Cortex of kidney (tissue), 1 donor: ENCODE measurements around the gene PRKCH.
"Not testable (repeated sequence)": the region's sequence is repeated elsewhere in the genome, so short reads cannot be mapped to it uniquely, and the experiment has no call there.

Experiments used
- DNase-seq: peaks from one replicate; lab custom pipeline; 2025; lab: John Stamatoyannopoulos, UW

Gene PRKCH

DNA sequence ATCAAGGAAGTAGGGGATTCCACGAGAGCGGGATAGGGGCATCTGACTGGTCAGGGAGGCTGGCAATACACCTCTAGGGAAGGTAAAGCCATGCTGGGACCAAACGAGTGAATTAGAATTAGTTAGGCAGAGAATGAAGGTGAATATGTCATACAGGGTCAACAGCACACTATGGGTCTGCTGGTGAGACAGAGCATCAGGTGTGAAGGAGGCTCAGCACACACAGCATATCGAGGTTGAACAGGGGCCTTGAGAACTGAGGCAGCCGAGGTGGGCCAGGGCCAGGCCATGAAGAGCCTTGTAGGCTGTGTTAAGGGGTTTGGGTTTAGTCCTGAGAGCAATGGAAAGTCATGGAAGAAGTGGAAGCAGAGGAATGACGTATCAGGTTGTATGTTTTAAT, 137.8 kb downstream of the PRKCH start:
- no peak for DNase-seq

DNA sequence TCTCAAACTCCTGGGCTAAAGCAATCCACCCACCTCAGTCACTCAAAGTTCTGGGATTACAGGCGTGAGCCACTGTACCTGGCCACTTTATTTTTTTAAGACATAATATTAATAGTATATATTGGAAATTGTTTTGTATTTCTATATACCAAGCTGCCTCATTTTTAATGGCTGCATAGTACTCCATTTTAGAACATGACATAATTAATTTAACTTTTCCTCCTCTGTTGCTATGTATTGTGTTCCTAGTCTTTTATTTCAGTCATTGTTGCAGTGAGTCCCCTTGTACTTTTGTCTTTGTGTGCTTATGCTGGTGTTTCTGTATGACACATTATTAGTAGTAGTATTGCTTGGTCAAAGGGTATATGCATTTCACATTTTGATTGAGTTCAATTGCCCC, 138.7 kb downstream of the PRKCH start:
- no peak for DNase-seq

- DNase-seq = no peak
Observed at GRCh38 chr14:61460718-61461611, 139.6 kb downstream of the PRKCH start.

GRCh38 chr14:61461808-61462275, 140.5 kb downstream of the PRKCH start:
- no peak for DNase-seq

DNA sequence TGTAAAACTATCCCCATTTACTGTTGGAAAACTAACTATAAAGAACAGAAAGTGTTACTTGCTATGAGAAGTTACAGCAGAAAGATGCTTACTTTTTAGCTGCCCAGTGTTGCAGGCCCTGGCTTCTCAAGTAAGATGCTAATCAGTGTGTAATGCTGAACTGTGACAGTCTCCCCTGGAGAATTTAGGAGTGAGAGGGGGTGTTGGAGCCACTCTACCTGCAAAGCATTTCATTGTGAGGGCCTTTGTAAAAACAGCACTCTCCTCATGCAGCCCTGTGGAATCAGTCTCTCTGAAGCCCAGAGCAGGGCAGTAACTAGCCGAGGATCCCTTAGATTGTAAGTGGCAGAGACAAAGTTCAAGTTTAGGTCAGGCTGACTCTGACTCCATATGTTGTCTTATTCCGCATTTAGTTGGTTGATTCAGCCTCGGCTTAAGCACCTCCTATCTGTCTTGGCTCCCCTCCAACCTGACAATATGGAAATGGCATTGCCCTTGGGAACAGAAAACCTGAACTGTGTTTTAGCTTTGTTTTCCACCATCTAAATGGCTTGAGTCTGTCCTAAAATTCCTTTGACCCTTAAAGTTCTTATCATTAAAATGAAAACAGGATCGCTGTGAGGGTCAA, 141.3 kb downstream of the PRKCH start:
- no peak for DNase-seq

GRCh38 chr14:61463664-61464285, 142.4 kb downstream of the PRKCH start:
- no peak for DNase-seq

DNA sequence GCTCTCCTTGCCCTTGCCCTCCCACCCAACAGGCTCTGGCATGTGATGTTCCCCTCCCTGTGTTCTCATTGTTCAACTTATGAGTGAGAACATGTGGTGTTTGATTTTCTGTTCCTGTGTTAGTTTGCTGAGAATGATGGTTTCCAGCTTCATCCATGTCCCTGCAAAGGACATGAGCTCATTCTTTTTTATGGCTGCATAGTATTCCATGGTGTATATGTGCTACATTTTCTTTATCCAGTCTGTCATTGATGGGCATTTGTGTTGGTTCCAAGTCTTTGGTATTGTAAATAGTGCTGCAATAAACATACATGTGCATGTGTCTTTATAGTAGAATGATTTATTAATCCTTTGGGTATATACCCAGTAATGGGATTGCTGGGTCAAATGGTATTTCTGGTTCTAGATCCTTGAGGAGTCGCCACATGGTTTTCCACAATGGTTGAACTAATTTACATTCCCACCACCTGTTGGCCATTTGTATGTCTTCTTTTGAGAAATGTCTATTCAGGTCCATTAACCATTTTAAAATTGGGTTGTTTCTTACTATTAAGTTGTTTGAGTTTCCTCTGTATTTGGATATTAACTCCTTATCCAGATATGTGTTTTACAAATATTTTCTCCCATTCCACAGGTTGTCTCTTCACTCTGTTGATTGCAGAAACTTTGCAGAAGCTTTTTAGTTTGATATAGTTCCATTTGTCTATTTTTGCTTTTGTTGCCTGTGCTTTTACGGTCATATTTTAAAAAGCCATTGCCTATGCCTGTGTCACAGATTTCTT, 143.4 kb downstream of the PRKCH start:
- DNase-seq = not testable (repeated sequence)

DNA sequence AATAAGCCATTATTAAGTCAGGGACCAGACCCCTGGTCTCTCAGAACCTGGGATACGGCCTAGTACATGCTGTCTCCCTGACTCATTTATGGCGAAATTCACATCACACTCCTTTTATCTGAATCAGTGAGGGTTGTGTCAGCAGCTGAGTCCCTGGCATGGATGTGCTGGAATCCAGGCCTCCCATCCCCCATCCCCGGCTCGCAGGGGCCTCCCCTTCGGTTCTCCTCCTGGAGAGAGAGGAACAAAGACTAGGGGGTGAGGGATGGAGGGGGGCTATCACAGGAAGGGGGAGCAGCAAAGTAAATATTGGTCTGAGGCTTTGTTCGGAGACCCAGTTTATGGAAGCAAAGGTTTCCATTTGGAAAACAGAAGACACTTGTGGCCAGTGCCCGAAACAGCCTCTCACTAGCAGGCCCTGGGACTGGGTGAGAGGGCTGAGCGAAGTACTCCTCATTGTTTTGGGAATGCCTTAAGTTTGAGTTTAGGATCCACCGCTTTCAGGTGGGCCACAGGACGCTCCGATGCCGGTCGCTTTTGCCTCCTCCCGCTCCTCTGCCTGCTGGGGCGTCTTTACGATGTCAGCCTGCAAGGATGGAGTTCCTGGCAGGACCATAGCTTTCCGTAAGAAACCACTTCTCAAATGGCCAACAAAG, 145.0 kb downstream of the PRKCH start:
- no peak for DNase-seq

DNA sequence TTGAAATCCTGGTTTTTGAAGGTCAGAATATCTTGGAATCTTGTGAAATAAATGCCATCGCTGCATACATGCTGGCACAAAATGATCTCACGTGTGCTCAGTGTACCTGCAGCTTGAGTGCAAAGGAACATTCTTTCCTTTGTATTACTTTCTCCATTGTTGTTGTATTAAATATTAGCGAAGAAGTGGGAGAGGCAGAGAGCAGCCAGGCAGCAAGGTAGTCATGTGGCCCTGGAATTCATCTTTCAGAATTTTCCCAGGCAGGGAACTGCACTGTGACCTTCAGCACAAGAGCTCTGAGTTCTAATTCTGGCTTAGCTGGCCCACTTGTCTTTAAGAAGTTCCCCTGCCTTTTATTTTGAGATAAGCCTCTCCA, 145.5 kb downstream of the PRKCH start:
- no peak for DNase-seq

DNA sequence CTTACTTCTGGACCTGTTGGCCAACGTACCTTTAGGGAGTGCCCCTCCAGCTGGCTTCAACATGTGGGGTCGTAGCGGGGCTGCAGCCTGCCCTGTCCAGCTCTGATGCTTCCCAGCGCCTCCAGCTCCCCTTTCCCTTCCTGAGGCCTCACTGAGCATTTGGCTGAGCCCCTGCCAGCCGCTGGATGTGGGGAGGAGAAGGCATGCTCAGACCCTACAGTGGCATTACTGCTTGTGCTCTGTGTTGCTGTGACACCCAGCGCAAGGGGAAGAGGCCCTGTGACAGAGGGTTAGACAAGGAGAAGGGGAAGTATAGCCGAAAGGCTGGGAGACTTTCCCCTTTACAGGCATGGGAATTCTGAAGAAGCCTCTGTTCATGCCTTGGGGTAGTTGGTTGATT, 145.9 kb downstream of the PRKCH start:
- no peak for DNase-seq

DNA sequence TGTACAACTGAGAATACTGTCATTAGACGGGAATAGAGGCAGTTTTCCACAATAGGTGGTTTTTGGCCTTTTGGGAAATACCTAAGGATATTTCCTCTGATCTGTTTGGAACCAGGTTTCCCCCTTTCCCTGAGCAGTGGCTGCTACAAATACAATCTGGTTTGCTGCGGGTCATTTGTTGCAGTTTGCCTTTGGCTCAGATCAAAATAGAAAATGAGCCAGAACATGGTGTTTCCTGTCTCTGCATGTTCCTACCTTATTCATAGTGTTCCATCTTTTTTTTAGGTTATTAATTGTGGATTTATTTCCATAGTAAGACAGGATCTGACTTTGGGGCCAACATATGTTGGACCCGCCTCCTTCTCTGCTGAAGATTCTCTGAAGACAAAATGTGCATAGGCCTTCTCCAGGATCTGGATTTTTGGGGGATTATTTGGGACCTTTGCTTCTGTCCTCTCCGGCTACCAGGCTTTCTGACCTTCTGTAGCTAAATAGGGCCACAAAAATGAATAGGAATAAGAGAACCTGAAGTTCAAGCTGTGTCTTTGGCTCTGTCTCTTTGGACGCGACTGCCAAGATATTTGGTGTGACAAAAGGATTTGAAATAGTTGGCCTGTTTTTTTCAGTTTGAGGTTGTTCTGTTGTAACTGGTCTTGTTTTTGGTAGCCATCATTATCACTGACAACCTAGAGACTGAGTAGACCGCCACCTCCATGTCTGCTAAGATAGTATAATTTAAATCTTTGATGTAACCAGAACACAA, 146.9 kb downstream of the PRKCH start:
- DNase-seq = no peak

- no peak for DNase-seq
Observed at GRCh38 chr14:61469781-61470180, 148.4 kb downstream of the PRKCH start.

DNA sequence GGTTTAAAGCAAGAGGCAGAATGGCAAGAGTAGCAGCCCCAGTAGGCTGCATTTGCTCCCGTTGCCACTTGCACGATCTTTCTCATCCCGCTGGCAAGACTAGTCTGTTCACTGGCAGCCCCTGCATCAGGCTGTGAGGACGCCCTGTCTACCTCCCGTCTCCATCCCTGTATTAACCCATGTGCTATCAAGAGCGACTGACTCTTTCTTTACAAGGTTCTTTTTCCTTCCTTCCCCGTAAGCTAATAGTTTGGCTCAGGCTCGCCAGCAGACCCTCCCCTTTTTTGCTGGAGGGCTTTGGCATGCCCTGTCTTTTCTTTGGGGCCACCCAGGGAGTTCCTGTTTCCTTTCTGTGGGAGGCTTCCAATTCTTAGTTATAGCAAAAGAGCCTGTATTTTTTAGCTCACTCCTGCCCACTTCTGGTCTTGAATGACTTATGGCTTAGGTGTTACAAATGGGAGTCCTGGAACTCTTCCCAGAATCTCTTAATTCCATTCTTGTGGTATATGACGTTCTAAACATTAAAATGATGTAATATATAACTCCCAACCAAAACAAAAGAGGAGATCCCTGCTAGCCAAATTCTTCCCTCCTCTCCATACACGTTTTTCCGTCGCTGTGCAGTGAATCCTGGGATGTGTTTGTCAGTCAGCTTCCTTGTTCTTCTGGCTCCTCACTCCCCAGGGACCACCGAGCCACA, 149.0 kb downstream of the PRKCH start:
- no peak for DNase-seq

DNA sequence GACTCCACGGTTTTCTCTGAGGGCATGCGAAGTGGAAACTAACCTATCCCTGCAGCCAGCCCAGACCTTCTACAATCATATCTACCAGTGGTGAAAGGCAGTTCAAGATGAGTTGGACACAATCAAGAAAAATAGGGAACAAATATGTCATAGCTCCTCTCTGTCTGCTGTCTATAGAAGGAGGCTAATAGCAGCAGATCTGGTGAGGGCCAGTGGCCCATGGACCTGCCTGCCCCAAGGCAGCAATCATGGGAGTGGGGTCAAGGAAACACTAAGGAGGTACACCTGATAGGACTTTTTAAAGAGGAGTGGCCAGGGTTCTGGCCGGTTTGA, 149.5 kb downstream of the PRKCH start:
- DNase-seq = no peak

DNA sequence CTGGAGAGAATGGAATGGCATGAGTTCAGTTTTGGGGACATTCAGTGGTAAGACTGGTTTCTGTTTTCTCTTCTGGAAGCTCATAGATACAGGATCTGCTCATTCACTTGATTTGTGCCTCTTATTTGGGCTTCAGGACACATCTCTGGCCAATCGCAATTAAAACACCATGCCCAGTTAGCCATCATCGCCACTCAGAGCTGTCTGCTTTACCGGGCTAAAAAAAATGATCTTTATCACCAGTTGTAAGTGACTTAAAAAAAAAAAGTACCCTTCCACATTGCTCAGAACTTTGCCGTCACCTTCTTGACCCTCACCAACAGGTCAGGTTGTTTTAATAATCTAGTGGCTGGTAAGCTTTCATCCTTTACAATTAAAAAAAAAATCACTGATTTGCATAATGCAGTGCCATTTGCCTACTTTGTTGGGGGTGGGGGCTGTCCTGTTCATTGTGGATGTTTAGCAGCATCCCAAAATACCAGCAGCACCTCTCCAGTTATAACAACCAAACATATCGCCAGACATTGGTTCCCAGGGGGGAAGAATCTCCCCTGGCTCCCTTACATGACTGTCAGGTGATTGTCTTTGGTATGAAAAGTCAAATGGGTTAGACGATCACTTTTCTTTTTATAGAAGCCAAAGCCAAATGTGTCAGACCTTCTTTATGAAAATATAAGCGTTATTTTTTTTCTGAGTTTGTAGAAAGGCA, 150.1 kb downstream of the PRKCH start:
- no peak for DNase-seq

DNA sequence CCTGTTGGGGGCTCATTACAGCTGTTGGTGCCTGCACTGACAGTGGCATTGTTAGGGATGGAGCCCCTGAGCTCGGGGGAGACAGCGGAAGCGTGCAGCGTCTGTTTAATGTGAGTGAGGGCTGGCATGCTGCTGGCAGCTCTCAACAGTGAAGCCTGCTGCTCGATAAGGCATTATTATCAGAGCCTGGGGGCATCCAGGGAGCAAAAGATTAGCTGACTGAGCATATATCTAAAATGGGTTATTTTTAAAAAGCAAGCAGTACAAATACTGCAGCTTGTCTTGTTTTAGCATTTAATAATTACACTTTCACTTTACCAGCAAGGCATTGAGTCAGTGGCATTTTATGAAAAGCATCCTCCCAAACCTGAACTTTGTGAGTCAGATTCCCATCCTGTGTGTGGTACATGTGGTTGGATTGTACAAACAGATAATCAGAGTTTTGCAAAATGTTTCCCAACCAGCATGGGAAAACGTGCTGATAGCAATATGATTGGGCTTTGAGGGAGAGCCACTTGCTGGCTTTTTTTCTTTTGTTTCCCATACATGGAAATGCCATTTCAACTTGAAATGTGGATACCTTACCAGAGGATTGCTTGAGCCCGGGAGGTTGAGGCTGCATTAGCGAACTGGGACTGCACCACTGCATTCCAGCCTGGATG, 150.8 kb downstream of the PRKCH start:
- no peak for DNase-seq

GRCh38 chr14:61472801-61473376, 151.5 kb downstream of the PRKCH start:
- DNase-seq = no peak

DNA sequence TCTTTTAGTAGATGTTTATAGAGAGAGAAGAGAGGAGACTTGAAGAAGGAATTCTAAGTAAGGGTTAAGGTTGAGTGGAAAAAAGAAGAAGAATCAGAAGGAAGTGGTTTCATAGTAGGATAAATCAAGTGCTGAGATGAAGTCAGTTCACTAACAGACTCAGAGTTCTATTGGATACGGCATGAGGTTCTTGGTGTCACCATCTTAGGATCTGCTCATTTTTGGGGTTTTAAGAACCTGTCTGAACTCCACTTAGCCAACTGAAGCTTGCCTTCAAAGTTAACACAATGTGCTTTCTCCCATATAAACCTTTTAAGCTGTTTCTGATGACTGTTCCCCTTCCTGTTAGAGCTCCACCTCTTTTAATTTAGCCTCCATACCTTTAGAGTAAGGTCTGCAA, 152.6 kb downstream of the PRKCH start:
- no peak for DNase-seq

DNA sequence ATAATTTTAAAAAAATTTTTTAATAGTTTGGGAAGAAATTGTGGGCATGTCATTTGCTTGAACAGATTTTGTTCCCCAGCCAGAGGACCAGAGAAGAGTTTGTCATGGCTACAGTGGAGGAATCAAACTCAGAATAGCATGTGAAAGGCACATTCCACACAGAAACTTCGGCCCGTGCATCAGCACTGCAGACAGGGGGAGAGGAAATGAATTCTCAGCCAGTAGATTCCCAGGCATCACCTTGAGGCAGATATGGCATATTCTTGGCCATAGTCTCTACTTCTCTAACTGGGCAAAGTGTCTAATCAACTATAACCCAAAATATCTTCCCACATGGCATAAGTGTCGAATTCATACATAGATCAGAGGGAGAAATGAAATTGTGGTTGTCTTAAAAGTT, 153.3 kb downstream of the PRKCH start:
- no peak for DNase-seq
